ENCODE measurements around the gene CHIC2.

CHIC2 gene

DNA sequence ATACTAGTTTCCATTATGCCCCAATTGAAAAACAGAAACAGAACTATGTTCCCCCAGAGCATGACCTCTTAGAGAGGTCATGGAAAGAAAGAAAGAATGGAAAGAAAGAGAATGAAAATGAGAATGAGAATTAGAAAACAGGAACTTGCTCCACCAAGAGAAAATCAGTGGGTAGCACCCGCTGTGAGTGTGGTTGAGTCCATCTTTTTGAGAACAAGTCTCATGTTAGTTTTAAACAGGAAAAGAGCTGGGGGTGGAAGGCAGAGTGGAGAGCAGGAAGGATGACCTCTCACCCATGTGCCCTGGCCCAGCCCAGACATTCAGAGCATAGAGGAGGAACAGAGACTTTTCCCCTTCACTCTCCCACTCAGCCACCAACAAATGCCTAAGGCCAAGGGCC lies 40.5 kb upstream of the CHIC2 start:
- POLR2A ChIA-PET = no interaction called here
- Histone ChIP-seq H3K27ac (ENCODE audit: extremely low read depth, low read depth, low read length) (no peak overlapping the region), H3K36me3 (ENCODE audit: control insufficient read depth in 2 of 2, insufficient read depth in 1 of 2, low read length in 2 of 2) (no peaks in the 10 kb centered on the region), H3K9me3 (ENCODE audit: control insufficient read depth, insufficient read depth, low read depth, low read length) (no peaks in the 10 kb centered on the region), H3K4me1 (ENCODE audit: control insufficient read depth, insufficient read depth, low read length) (no peaks in the 10 kb centered on the region), H3K4me3 (ENCODE audit: low read depth, low read length) (no peak overlapping the region)
- TF ChIP-seq ZNF175 (tag by site-specific recombination; IDR thresholded peaks at IDR 0.05) (no peak), ZNF654 (tag by site-specific recombination; IDR thresholded peaks at IDR 0.05; ENCODE audit: low read depth) (no peak), ZFP37 (tag by site-specific recombination; IDR thresholded peaks at IDR 0.05) (no peak), ZNF837 (tag by site-specific recombination; IDR thresholded peaks at IDR 0.05) (no peak), ZNF16 (tag by site-specific recombination; IDR thresholded peaks at IDR 0.05; ENCODE audit: low read depth) (no peak), GLIS2 (tag by site-specific recombination; IDR thresholded peaks at IDR 0.05) (no peak), ZNF132 (tag by site-specific recombination; IDR thresholded peaks at IDR 0.05; ENCODE audit: borderline replicate concordance) (no peak), ZNF529 (tag by site-specific recombination; IDR thresholded peaks at IDR 0.05; ENCODE audit: insufficient replicate concordance) (no peak), ZNF48 (tag by site-specific recombination; IDR thresholded peaks at IDR 0.05) (no peak), ZNF830 (tag by site-specific recombination; IDR thresholded peaks at IDR 0.05; ENCODE audit: low read depth) (no peak), ZNF214 (tag by site-specific recombination; IDR thresholded peaks at IDR 0.05; ENCODE audit: borderline replicate concordance) (no peak), KLF1 (tag by site-specific recombination; IDR thresholded peaks at IDR 0.05) (no peak), GFI1B (tag by site-specific recombination; IDR thresholded peaks at IDR 0.05) (no peak), ZNF239 (tag by site-specific recombination; IDR thresholded peaks at IDR 0.05) (no peak)
- TF ChIP-seq, protein P1, sequence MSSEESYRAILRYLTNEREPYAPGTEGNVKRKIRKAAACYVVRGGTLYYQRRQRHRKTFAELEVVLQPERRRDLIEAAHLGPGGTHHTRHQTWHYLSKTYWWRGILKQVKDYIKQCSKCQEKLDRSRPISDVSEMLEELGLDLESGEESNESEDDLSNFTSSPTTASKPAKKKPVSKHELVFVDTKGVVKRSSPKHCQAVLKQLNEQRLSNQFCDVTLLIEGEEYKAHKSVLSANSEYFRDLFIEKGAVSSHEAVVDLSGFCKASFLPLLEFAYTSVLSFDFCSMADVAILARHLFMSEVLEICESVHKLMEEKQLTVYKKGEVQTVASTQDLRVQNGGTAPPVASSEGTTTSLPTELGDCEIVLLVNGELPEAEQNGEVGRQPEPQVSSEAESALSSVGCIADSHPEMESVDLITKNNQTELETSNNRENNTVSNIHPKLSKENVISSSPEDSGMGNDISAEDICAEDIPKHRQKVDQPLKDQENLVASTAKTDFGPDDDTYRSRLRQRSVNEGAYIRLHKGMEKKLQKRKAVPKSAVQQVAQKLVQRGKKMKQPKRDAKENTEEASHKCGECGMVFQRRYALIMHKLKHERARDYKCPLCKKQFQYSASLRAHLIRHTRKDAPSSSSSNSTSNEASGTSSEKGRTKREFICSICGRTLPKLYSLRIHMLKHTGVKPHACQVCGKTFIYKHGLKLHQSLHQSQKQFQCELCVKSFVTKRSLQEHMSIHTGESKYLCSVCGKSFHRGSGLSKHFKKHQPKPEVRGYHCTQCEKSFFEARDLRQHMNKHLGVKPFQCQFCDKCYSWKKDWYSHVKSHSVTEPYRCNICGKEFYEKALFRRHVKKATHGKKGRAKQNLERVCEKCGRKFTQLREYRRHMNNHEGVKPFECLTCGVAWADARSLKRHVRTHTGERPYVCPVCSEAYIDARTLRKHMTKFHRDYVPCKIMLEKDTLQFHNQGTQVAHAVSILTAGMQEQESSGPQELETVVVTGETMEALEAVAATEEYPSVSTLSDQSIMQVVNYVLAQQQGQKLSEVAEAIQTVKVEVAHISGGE (tag by site-specific recombination; conservative IDR thresholded peaks at IDR 0.05; ENCODE audit: low read depth) = no peak
- TF ChIP-seq, protein P2, sequence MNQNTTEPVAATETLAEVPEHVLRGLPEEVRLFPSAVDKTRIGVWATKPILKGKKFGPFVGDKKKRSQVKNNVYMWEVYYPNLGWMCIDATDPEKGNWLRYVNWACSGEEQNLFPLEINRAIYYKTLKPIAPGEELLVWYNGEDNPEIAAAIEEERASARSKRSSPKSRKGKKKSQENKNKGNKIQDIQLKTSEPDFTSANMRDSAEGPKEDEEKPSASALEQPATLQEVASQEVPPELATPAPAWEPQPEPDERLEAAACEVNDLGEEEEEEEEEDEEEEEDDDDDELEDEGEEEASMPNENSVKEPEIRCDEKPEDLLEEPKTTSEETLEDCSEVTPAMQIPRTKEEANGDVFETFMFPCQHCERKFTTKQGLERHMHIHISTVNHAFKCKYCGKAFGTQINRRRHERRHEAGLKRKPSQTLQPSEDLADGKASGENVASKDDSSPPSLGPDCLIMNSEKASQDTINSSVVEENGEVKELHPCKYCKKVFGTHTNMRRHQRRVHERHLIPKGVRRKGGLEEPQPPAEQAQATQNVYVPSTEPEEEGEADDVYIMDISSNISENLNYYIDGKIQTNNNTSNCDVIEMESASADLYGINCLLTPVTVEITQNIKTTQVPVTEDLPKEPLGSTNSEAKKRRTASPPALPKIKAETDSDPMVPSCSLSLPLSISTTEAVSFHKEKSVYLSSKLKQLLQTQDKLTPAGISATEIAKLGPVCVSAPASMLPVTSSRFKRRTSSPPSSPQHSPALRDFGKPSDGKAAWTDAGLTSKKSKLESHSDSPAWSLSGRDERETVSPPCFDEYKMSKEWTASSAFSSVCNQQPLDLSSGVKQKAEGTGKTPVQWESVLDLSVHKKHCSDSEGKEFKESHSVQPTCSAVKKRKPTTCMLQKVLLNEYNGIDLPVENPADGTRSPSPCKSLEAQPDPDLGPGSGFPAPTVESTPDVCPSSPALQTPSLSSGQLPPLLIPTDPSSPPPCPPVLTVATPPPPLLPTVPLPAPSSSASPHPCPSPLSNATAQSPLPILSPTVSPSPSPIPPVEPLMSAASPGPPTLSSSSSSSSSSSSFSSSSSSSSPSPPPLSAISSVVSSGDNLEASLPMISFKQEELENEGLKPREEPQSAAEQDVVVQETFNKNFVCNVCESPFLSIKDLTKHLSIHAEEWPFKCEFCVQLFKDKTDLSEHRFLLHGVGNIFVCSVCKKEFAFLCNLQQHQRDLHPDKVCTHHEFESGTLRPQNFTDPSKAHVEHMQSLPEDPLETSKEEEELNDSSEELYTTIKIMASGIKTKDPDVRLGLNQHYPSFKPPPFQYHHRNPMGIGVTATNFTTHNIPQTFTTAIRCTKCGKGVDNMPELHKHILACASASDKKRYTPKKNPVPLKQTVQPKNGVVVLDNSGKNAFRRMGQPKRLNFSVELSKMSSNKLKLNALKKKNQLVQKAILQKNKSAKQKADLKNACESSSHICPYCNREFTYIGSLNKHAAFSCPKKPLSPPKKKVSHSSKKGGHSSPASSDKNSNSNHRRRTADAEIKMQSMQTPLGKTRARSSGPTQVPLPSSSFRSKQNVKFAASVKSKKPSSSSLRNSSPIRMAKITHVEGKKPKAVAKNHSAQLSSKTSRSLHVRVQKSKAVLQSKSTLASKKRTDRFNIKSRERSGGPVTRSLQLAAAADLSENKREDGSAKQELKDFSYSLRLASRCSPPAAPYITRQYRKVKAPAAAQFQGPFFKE (tag by site-specific recombination; IDR thresholded peaks at IDR 0.05; ENCODE audit: borderline replicate concordance) = no peak
- TF ChIP-seq, protein P3, sequence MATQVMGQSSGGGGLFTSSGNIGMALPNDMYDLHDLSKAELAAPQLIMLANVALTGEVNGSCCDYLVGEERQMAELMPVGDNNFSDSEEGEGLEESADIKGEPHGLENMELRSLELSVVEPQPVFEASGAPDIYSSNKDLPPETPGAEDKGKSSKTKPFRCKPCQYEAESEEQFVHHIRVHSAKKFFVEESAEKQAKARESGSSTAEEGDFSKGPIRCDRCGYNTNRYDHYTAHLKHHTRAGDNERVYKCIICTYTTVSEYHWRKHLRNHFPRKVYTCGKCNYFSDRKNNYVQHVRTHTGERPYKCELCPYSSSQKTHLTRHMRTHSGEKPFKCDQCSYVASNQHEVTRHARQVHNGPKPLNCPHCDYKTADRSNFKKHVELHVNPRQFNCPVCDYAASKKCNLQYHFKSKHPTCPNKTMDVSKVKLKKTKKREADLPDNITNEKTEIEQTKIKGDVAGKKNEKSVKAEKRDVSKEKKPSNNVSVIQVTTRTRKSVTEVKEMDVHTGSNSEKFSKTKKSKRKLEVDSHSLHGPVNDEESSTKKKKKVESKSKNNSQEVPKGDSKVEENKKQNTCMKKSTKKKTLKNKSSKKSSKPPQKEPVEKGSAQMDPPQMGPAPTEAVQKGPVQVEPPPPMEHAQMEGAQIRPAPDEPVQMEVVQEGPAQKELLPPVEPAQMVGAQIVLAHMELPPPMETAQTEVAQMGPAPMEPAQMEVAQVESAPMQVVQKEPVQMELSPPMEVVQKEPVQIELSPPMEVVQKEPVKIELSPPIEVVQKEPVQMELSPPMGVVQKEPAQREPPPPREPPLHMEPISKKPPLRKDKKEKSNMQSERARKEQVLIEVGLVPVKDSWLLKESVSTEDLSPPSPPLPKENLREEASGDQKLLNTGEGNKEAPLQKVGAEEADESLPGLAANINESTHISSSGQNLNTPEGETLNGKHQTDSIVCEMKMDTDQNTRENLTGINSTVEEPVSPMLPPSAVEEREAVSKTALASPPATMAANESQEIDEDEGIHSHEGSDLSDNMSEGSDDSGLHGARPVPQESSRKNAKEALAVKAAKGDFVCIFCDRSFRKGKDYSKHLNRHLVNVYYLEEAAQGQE (tag by site-specific recombination; IDR thresholded peaks at IDR 0.05) = no peak
- TF ChIP-seq, protein P4, sequence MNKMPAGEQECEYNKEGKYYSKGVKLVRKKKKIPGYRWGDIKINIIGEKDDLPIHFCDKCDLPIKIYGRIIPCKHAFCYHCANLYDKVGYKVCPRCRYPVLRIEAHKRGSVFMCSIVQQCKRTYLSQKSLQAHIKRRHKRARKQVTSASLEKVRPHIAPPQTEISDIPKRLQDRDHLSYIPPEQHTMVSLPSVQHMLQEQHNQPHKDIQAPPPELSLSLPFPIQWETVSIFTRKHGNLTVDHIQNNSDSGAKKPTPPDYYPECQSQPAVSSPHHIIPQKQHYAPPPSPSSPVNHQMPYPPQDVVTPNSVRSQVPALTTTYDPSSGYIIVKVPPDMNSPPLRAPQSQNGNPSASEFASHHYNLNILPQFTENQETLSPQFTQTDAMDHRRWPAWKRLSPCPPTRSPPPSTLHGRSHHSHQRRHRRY (tag by site-specific recombination; IDR thresholded peaks at IDR 0.05) = no peak
- CTCF ChIA-PET = no interaction called here
